Testis (tissue), 2 donors: ENCODE measurements around the gene S100A9.

Source experiments
- CTCF ChIP-seq, 3 experiments: fragments of 450-650 bp in 2 of 3; fragments of 200-600 bp in 1 of 3; sonication (generic) in 1 of 3; IDR thresholded peaks; one replicate each; pipeline ENCODE4 v1.5.1; 2016 to 2019; ENCODE audit warnings: antibody characterized with exemption in 3 of 3, mild to moderate bottlenecking in 2 of 3, moderate library complexity in 1 of 3
- POLR2A ChIP-seq: fragments of 450-650 bp; IDR thresholded peaks from one replicate; pipeline ENCODE4 v1.6.1; 2017; ENCODE audit warnings: antibody characterized with exemption, mild to moderate bottlenecking, moderate library complexity

GRCh38 chr1:153343040-153343681 lies 14.5 kb upstream of the S100A9 start:
- no peak for TF ChIP-seq CTCF (IDR thresholded peaks at IDR 0.05)
- no peak for TF ChIP-seq POLR2A
